ENCODE results near the gene EIF3D.

DNA sequence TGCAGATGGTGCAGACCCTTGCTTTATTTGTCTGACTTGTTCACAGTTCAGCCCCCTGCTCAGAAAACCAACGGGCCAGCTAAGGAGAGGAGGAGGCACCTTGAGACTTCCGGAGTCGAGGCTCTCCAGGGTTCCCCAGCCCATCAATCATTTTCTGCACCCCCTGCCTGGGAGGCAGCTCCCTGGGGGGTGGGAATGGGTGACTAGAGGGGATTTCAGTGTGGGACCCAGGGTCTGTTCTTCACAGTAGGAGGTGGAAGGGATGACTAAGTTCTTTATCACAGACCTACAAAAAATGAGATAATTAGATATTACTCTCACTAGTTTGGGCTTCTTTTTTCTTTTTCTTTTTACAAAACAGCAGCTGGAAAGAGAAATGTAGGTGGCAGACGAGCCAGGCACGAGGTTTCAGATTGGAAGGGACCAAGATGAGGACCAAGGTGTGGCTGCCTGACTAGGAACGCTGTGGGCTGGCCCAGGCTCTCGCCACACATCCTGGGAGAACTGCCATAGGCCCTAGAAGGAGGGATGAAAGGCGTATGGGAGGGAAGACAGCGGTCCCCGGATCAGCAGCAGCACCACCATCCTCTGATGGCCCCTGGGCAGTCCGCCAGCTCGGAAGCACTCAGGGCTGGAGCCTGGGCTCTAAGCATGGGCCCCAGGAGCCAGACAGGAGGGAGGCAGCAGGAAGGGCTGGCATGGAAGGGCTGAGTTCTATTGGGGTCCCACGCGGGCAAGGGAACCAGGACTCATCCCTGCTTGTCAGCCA, 61.7 kb downstream of the EIF3D start:
- TF ChIP-seq, protein P1, sequence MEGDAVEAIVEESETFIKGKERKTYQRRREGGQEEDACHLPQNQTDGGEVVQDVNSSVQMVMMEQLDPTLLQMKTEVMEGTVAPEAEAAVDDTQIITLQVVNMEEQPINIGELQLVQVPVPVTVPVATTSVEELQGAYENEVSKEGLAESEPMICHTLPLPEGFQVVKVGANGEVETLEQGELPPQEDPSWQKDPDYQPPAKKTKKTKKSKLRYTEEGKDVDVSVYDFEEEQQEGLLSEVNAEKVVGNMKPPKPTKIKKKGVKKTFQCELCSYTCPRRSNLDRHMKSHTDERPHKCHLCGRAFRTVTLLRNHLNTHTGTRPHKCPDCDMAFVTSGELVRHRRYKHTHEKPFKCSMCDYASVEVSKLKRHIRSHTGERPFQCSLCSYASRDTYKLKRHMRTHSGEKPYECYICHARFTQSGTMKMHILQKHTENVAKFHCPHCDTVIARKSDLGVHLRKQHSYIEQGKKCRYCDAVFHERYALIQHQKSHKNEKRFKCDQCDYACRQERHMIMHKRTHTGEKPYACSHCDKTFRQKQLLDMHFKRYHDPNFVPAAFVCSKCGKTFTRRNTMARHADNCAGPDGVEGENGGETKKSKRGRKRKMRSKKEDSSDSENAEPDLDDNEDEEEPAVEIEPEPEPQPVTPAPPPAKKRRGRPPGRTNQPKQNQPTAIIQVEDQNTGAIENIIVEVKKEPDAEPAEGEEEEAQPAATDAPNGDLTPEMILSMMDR (IDR thresholded peaks at IDR 0.05), result no peak
- no peak for TF ChIP-seq POLR2A (IDR thresholded peaks at IDR 0.05)
- no peak for TF ChIP-seq EP300 (IDR thresholded peaks at IDR 0.05)
